Ovary (tissue), 3 donors: ENCODE results near the gene ABCC5.

Experiments
- CTCF ChIP-seq, 3 donors: fragments of 450-650 bp in 2 of 3; fragments of 200-600 bp in 1 of 3; IDR thresholded peaks; one replicate each; pipeline versions ENCODE4 v1.5.1 to v1.8.0; 2016 to 2022; ENCODE audit warnings: antibody characterized with exemption in 3 of 3, mild to moderate bottlenecking in 1 of 3
- EP300 ChIP-seq: sonication (generic); formaldehyde crosslinking; IDR thresholded peaks from one replicate; pipeline ENCODE4 v1.6.1; 2017; ENCODE audit warnings: antibody characterized with exemption
- POLR2A ChIP-seq: fragments of 450-650 bp; IDR thresholded peaks from one replicate; pipeline ENCODE4 v1.6.1; 2017; ENCODE audit warnings: antibody characterized with exemption, mild to moderate bottlenecking, moderate library complexity
- donor health status: DM: no; HTN: no; CAD: no.

GRCh38 chr3:184008161-184008560 lies 9.5 kb downstream of the ABCC5 start:
- TF ChIP-seq CTCF (IDR thresholded peaks at IDR 0.05) (no peak), POLR2A (no peak), EP300 (no peak)
